Right cardiac atrium (tissue), 5 donors: ENCODE measurements around the gene PITX3. TPM values are rescaled to one million over a fixed set of nuclear protein-coding genes. Genes with fewer than 3 reads are reported as not detected.
A peak's percentile ranks its signal among the peaks of the same experiment; 100 is the strongest.

Source experiments
- ATAC-seq, 2 donors: fragments of 200-7000 bp; cut with Tn5 transposase; one replicate each; pipeline versions ENCODE4 v1.8.0 to v1.9.1; 2020; ENCODE audit warnings: moderate library complexity in 2 of 2, mild to moderate bottlenecking in 1 of 2
- DNase-seq, 3 donors: peaks; one replicate each; pipeline ENCODE4 v3.0.0-alpha.2; 2020
- H3K27ac ChIP-seq: one replicate; pipeline ENCODE4 v1.5.1; 2013; ENCODE audit warnings: mild to moderate bottlenecking, low read length, control low read depth, moderate library complexity
- H3K27me3 ChIP-seq: one replicate; pipeline ENCODE4 v1.6.1; 2013; ENCODE audit not compliant: control insufficient read depth, insufficient read depth
- H3K4me1 ChIP-seq: one replicate; pipeline ENCODE4 v1.6.1; 2013; ENCODE audit warnings: low read length; ENCODE audit not compliant: control insufficient read depth, insufficient read depth
- H3K4me3 ChIP-seq: one replicate; pipeline ENCODE4 v1.5.1; 2013; ENCODE audit warnings: low read length, control low read depth
- H3K9me3 ChIP-seq: one replicate; pipeline ENCODE4 v1.6.1; 2013; ENCODE audit warnings: low read length; ENCODE audit not compliant: control insufficient read depth
- WGBS: extraction: QIAGEN DNeasy Blood & Tissue Kit; methylation state at CpG from one replicate; pipeline ENCODE4 v1.1.7; 2013; 5-methylcytosine and 5-hydroxymethylcytosine counted together
- intact Hi-C, 4 donors: fragments of 100-400 bp; cut with DNase I; formaldehyde crosslinking; loops; one replicate each; pipeline versions ENCODE4 v1.11.0 to v1.14.0; 2022 to 2023
- polyA plus RNA-seq: library from polyadenylated mRNA; stranded (reverse); fragments of 200-250 nt; gene quantifications from one replicate; pipeline ENCODE4 v1.2.3, GENCODE V29; 2013
- total RNA-seq, 4 donors: library from RNA; stranded (reverse); fragmentation: NEBNext Ultra II Directional; extraction: Animal tissue kit (Norgen Biotek cat#: 25700); gene quantifications; one replicate each; pipeline ENCODE4 v1.2.1, GENCODE V29; 2021
- donor health status: healthy with polysubstance abuse.
- donor health status: DM: no; HTN: yes; CAD: no.
- donor health status: DM: no; HTN: no; CAD: no.
- donor health status: DM: no; HTN: yes; CAD: no; lungs with severe emphysema.
- donor health status: DM: yes; HTN: yes; CAD: no.

PITX3 gene
- total and polyA plus RNA-seq, 5 donors: 0.25 to 0.82 (median 0.32) TPM

DNA sequence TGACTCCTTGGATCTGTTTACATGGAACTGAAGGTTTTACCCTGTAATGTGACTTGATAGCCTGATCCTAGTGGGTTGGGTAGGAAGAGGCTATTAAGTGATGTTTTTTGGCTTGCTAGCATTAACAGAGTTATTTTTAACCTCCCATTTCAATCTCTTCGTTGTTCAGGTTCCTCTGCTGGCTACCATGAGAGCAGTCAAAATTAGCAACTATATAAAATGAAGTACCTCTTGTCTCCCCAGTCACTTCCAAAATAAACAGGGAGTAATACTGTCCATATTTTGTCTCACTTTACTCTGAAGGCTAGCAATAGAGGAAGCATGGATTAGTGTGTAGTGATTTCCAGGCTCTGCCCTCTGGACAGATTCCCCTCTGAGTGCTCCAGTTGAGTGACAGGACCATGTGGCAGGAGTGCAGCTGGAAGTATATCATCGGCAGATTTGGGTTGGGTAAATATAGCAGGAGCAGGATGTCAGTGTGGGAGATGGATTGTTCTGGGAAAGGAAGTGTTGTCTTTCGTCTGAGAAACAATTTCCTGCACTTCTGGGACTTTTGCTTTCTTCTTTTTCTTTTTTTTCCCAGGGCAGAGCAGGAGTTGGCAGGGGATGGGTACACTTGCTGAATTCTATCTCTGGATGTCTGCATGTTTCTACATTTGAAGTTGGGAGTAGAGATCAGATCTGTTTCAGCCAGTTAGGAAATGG lies 39.2 kb upstream of the PITX3 start:
- Histone ChIP-seq H3K4me1 (peaks cover 9% of the 10 kb centered on the region), H3K27me3 (no peaks in the 10 kb centered on the region), H3K4me3 (peak overlapping the region; percentile 46), H3K9me3 (no peaks in the 10 kb centered on the region), H3K27ac (peak overlapping the region; percentile 84)
- ATAC-seq (peak; percentile 93 to 95), DNase-seq (peak in 2 of 3 donors; percentile 37 to 48)
- 2% methylated on average over 3 of the region's 3 CpGs for WGBS
- intact Hi-C loops: no loop called here

DNA sequence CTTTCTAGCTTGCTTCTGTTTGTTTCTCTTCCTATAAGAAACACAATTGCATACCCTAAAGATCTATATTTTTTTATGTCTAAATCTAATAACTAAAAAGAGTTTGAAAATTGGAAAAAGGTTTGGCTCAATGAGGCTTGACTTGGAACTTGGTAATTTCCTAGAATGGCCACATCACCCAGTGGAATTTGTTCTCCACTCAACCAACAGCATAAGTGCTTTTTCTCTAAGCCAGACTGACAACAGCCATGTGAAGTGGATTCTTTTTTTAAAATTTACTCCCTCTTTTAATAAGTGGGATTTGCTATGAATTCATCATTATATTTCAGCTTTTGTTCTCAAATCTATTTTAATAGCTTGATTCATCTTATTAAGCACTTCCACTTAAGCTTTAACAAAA lies 37.8 kb upstream of the PITX3 start:
- intact Hi-C loops: no loop called here
- H3K27me3 ChIP-seq: no peaks in the 10 kb centered on the region
- H3K27ac ChIP-seq: no peak overlapping the region
- no peak overlapping the region for H3K4me3 ChIP-seq
- ATAC-seq (no peak), DNase-seq (no peak)
- no peaks in the 10 kb centered on the region for H3K9me3 ChIP-seq
- H3K4me1 ChIP-seq: peaks cover 9% of the 10 kb centered on the region

DNA sequence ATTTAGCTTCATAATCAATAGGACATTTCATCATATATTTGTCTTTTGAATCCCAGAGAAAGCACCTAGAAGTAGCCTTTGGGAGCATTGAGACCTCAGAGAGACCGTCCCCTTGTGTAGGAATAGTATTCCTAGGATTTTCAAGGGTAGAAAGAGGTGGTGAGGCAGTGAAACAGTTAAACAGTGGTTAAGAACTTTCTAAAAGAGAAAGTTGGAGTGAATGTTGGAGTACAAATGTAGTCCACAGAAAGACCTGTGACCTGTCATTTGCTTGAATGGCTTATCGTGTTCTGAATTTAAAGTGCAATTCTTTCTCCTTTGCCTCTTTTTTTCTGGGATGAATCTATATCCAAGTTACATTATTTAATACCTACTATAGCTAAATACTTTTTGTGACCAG lies 34.0 kb upstream of the PITX3 start:
- peaks cover 4% of the 10 kb centered on the region for H3K4me1 ChIP-seq
- WGBS: 82% methylated on average over 2 of the region's 2 CpGs
- no peak for DNase-seq

DNA sequence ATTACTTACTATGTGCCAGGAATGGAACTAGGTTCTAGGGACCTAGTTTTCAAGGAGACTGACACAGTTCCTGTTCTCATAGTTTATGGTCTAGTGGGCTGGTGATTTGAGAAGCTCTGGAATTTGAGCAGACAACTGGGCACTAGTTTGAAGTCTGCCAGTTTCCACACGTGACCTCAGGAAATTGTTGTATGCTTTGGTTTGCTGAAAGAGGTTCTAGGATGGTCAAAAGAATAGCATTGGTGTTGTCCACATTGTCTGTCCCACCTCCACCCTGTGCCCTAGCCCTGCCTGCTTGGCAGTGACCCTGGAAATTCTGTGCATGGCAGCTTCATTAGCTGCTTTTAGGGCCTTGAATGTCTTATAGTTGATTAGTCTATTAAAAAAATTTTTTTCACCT lies 32.8 kb upstream of the PITX3 start:
- DNase-seq (no peak), ATAC-seq (no peak)
- Histone ChIP-seq H3K27me3 (no peaks in the 10 kb centered on the region), H3K4me3 (no peak overlapping the region), H3K27ac (no peak overlapping the region), H3K9me3 (no peaks in the 10 kb centered on the region), H3K4me1 (peaks cover 3% of the 10 kb centered on the region)
- intact Hi-C loops: no loop called here
- 53% methylated on average over 1 of the region's 1 CpG for WGBS

More for the DNA sequence above, 34.0 kb upstream of the PITX3 start:
- Histone ChIP-seq H3K27ac (no peak overlapping the region), H3K9me3 (no peaks in the 10 kb centered on the region), H3K27me3 (no peaks in the 10 kb centered on the region), H3K4me3 (no peak overlapping the region)
- no peak for ATAC-seq
- intact Hi-C loops: no loop called here

DNA sequence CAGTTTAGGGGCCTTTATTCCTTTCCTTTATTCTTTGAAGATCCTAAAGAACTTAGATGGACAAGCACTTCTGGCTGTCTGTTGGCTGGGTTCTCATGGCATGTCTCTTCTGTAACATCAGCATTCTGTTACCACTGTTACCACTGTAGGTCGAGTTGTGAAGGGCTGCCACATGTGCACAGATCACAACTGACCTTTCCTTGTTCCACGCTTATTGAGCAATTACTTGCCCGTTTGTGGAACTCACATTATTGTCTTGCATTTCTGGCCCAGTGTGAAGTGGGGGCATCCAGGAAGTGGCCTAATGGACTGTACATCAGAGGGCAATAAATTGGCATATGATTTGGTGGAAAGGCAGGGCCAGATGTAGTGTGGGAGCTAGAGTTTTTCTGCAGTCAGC lies 27.7 kb upstream of the PITX3 start:
- no peaks in the 10 kb centered on the region for H3K27me3 ChIP-seq
- H3K9me3 ChIP-seq: no peaks in the 10 kb centered on the region
- H3K4me3 ChIP-seq: no peak overlapping the region
- intact Hi-C loops: no loop called here
- peaks cover 6% of the 10 kb centered on the region for H3K4me1 ChIP-seq
- no peak for DNase-seq
- peak; percentile 25 to 38 for ATAC-seq
- no peak overlapping the region for H3K27ac ChIP-seq
- WGBS: 51% methylated on average over 3 of the region's 3 CpGs

DNA sequence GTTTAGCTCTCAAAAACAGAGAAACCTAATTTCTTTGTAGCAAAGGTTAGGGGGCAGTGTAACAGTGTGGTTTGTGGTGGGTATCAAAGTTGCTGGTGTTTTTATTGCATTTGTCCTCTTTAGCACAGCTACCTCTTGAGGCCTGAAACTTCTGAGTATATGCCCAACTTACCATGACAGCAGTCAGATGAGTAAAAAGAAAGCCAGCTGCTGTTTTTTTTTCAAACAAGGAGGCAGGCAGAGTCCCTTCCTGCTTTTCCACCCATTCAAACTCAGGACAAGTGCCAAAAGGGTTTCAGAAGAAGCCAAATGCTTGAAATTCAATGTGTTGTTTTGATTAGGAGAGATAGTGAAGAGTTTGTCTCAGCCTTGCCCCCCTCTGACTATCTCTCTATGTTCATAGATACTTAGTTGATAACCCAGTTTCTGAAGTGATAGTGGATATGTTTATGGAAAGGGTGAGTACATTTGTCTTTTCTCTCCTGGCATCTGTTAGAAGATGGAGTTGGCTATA lies 27.1 kb upstream of the PITX3 start:
- no peak for DNase-seq
- Histone ChIP-seq H3K27ac (no peak overlapping the region), H3K4me1 (peaks cover 6% of the 10 kb centered on the region), H3K9me3 (no peaks in the 10 kb centered on the region), H3K4me3 (no peak overlapping the region), H3K27me3 (no peaks in the 10 kb centered on the region)
- peak in 1 of 2 donors; percentile 34 for ATAC-seq
- intact Hi-C loops: no loop called here

DNA sequence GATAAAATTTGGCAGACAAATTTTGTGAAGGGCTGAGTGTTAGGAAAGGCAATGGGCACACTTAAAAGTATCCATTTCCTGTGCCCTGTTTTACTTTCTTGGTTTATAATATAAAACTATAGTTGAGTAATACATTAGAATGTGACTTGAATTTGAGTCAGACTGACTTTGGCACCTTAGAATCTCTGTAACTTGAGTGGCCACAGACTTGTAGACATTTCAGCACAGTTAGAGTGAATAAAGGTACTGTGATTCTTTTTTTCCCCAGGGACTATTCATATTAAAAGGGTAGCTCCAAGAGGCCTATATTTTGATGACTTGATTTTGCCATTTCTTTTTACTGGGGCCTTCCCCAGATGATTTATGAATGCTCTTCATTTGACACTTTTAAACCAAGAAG lies 26.4 kb upstream of the PITX3 start:
- ATAC-seq: no peak
- intact Hi-C loops: no loop called here

DNA sequence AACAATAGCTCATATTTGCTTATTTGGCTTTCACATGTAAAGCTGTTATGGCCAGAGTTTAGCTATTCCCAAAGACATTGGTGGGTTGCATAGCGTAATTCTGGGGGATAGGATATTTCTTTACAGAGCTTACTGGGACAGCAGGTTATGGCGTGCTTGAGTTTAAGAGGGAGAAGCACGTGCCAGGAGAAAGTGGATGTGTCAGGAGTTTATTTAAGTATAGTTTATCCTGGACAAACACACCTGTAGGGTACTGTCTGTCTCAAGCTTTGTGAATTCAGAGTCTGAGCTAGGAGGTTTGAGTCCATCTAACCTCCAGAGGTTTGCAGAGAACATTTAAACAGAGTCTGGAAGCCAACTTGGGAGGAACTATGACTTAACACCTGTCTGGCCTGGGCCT lies 25.4 kb upstream of the PITX3 start:
- ATAC-seq (no peak), DNase-seq (no peak)
- no peaks in the 10 kb centered on the region for H3K9me3 ChIP-seq
- 97% methylated on average over 3 of the region's 3 CpGs for WGBS
- H3K27me3 ChIP-seq: no peaks in the 10 kb centered on the region
- peaks cover 5% of the 10 kb centered on the region for H3K4me1 ChIP-seq
- intact Hi-C loops: no loop called here
- no peak overlapping the region for H3K4me3 ChIP-seq
- no peak overlapping the region for H3K27ac ChIP-seq

More for the DNA sequence above, 26.4 kb upstream of the PITX3 start:
- H3K27ac ChIP-seq: no peak overlapping the region
- H3K9me3 ChIP-seq: no peaks in the 10 kb centered on the region
- DNase-seq: no peak
- H3K27me3 ChIP-seq: no peaks in the 10 kb centered on the region
- H3K4me3 ChIP-seq: no peak overlapping the region
- H3K4me1 ChIP-seq: peaks cover 5% of the 10 kb centered on the region

DNA sequence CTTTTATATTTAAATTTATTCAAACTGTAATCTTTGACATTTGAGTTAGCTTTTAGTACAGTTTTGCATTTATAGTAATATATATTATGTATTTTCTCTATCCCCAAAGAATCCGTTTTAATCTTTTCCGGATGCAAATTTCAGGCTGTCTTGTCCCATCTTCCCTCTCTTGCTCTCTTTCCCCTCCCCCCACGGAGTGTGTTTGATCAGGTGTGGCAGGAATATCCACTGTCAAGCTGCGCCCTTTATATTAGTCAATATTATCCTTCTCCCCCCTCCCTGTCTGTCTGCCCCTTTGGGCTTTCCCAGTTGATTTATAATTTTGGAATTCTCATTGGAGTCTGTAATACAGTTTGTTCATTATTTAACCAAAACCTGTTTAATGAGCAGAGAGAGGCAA lies 23.1 kb upstream of the PITX3 start:
- WGBS: 95% methylated on average over 4 of the region's 4 CpGs
- peaks cover 7% of the 10 kb centered on the region for H3K4me1 ChIP-seq
- intact Hi-C loops: no loop called here
- H3K4me3 ChIP-seq: no peak overlapping the region
- no peaks in the 10 kb centered on the region for H3K27me3 ChIP-seq
- DNase-seq: no peak
- no peak for ATAC-seq
- H3K27ac ChIP-seq: no peak overlapping the region
- H3K9me3 ChIP-seq: no peaks in the 10 kb centered on the region

DNA sequence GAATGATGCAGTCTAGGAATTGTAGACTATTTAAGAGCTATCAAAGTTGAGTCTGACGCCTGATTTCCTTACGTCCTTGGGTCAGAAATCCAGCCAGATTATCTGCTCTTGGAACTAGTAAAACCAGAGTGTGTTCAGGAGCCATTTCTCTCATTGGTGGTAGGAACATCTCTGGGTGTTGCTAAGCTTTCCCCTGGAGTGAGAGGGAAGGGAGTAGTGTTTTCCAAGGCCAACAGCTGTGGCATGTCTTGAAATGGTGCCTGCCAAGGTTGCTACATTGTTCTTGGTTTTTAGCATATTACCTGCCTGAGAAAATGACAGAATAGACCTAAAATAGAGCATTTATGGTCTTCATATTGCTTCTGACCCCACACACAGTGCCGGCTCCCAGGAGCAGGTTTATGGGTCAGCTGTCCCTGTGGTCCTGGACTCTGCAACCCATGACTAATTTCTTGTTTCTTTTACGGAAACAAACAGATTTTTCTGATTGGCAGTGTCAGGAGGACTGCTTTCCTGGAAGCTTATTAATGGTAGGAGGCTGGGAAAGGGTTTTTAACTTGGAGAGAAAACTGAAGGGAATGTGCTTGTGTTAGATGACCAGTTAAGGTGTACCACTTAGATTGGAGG lies 21.5 kb upstream of the PITX3 start:
- no peak for ATAC-seq

DNA sequence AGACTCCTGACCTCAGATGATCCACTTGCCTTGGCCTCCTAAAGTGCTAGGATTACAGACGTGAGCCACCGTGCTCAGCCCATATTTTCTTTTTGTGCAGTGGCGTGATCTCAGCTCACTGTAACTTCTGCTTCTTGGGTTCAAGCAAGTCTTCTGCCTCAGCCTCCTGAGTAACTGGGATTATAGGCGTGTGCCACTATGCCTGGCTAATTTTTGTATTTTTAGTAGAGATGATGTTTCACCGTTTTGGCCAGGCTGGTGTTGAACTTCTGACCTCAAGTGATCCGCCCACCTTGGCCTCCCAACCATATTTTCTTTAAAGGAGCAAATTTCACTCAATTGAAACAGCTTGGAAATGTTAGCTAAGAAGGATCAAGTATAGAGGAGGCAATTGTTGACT lies 20.5 kb upstream of the PITX3 start:
- ATAC-seq (no peak), DNase-seq (no peak)
- WGBS: 60% methylated on average over 6 of the region's 6 CpGs
- intact Hi-C loops: no loop called here
- peaks cover 3% of the 10 kb centered on the region for H3K4me1 ChIP-seq
- H3K9me3 ChIP-seq: no peaks in the 10 kb centered on the region
- no peaks in the 10 kb centered on the region for H3K27me3 ChIP-seq
- no peak overlapping the region for H3K27ac ChIP-seq
- no peak overlapping the region for H3K4me3 ChIP-seq

More for the DNA sequence above, 21.5 kb upstream of the PITX3 start:
- no peaks in the 10 kb centered on the region for H3K9me3 ChIP-seq
- peaks cover 5% of the 10 kb centered on the region for H3K4me1 ChIP-seq
- H3K27me3 ChIP-seq: no peaks in the 10 kb centered on the region
- 75% methylated on average over 4 of the region's 4 CpGs for WGBS
- H3K27ac ChIP-seq: no peak overlapping the region
- no peak overlapping the region for H3K4me3 ChIP-seq
- intact Hi-C loops: no loop called here
- DNase-seq: no peak
